SU-DHL-6 (cell line): ENCODE data around the gene NKX2-4.
"Not testable (repeated sequence)": the region's sequence is repeated elsewhere in the genome, so short reads cannot be mapped to it uniquely, and the experiment has no call there.

ENCODE experiments used
- H2AFZ ChIP-seq: fragments of 200-600 bp; sonication (generic); 2 replicates; pipeline ENCODE4 v1.6.1; 2014; ENCODE audit warnings: low read depth, mild to moderate bottlenecking, moderate library complexity, mixed read lengths, antibody characterized with exemption, low read length; ENCODE audit not compliant: severe bottlenecking
- H3F3A ChIP-seq: fragments of 200-600 bp; shearing (Covaris generic); 2 replicates; pipeline ENCODE4 v1.6.0; 2016; ENCODE audit warnings: antibody characterized with exemption, mild to moderate bottlenecking; ENCODE audit not compliant: insufficient read depth
- H3K27ac ChIP-seq: fragments of 200-600 bp; sonication (generic); 2 replicates; pipeline ENCODE4 v1.5.1; 2016; ENCODE audit warnings: low read depth, mild to moderate bottlenecking, low read length, moderate library complexity, mixed read lengths
- H3K27me3 ChIP-seq: fragments of 200-600 bp; sonication (generic), shearing (Covaris generic); 2 replicates; pipeline ENCODE4 v1.6.0; 2014; ENCODE audit warnings: mild to moderate bottlenecking, low read length
- H3K36me3 ChIP-seq: fragments of 200-600 bp; sonication (generic); 2 replicates; pipeline ENCODE4 v1.6.1; 2014; ENCODE audit warnings: mild to moderate bottlenecking, low read length, mixed read lengths
- H3K4me2 ChIP-seq: fragments of 300-600, 200-600 bp; shearing (Covaris generic), sonication (generic); 2 replicates; pipeline ENCODE4 v1.6.0; 2014; ENCODE audit warnings: low read length, low read depth, mild to moderate bottlenecking; ENCODE audit not compliant: poor library complexity, severe bottlenecking
- H3K4me3 ChIP-seq: fragments of 200-600 bp; sonication (generic); 2 replicates; pipeline ENCODE4 v1.5.1; 2014; ENCODE audit warnings: antibody characterized with exemption, low read length, mild to moderate bottlenecking, mixed read lengths; ENCODE audit not compliant: insufficient read depth, poor library complexity, severe bottlenecking
- H3K79me2 ChIP-seq: fragments of 200-600 bp; sonication (generic); 2 replicates; pipeline ENCODE4 v1.6.1; 2014; ENCODE audit warnings: mild to moderate bottlenecking, low read length, moderate library complexity; ENCODE audit not compliant: insufficient read depth
- H3K9ac ChIP-seq: fragments of 200-600 bp; sonication (generic); 2 replicates; pipeline ENCODE4 v1.7.0; 2014; ENCODE audit warnings: mild to moderate bottlenecking, low read length
- H3K9me2 ChIP-seq: fragments of 200-600 bp; sonication (generic); replicated peaks from 2 replicates; pipeline ENCODE4 v1.6.1; 2014; ENCODE audit warnings: low read length; ENCODE audit not compliant: insufficient read depth
- H3K9me3 ChIP-seq: fragments of 200-600 bp; sonication (generic); 2 replicates; pipeline ENCODE4 v1.6.1; 2014; ENCODE audit warnings: low read length, mixed read lengths; ENCODE audit not compliant: insufficient read depth
- H4K20me1 ChIP-seq: fragments of 200-600 bp; sonication (generic); 2 replicates; pipeline ENCODE4 v1.6.1; 2014; ENCODE audit warnings: low read depth, mild to moderate bottlenecking, antibody characterized with exemption, low read length, moderate library complexity, mixed read lengths
- CTCF ChIP-seq: fragments of 200-600 bp; sonication (generic); IDR thresholded peaks from one replicate; pipeline ENCODE4 v1.5.1; 2017; ENCODE audit warnings: antibody characterized with exemption, mild to moderate bottlenecking, low read length, moderate library complexity; ENCODE audit not compliant: insufficient read depth, poor library complexity, severe bottlenecking
- EZH2phosphoT487 ChIP-seq: fragments of 200-600 bp; sonication (generic), shearing (Covaris generic); conservative IDR thresholded peaks from 2 replicates; pipeline ENCODE4 v1.6.1; 2018; ENCODE audit warnings: mild to moderate bottlenecking, antibody characterized with exemption, low read length, moderate library complexity, mixed read lengths

NKX2-4 gene

DNA sequence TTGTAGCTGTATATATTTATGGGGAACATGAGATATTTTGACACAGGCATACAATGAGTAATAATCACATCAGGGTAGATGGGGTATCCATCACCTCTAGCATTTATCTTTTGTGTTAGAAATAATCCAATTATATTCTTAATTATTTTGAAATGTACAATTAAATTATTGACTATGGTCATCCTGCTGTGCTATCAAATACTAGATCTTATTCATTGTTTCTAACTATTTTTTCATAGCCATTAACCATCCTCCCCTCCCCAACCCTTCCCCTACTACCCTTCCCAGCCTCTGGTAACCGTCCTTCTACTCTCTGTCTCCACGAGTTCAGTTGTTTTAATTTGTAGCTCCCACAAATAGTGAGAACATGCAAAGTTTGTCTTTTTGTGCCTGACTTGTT lies 28.5 kb downstream of the NKX2-4 start:
- TF ChIP-seq EZH2phosphoT487 (no peak), CTCF (no peak)
- H2AFZ ChIP-seq, result no peak overlapping the region
- no peaks in the 10 kb centered on the region for H3K9me3 ChIP-seq
- no peaks in the 10 kb centered on the region for H3K9me2 ChIP-seq
- H3K27ac ChIP-seq, result no peak overlapping the region
- H3F3A ChIP-seq, result no peaks in the 10 kb centered on the region
- H3K36me3 ChIP-seq, result peaks cover 49% of the 10 kb centered on the region
- H3K9ac ChIP-seq, result no peak overlapping the region
- no peaks in the 10 kb centered on the region for H4K20me1 ChIP-seq
- H3K79me2 ChIP-seq, result no peaks in the 10 kb centered on the region; the same call in 1 of the 2 replicates
- H3K27me3 ChIP-seq, result no peaks in the 10 kb centered on the region
- H3K4me2 ChIP-seq, result no peak overlapping the region
- no peak overlapping the region for H3K4me3 ChIP-seq

- H2AFZ ChIP-seq, H3K27ac ChIP-seq, H3K79me2 ChIP-seq, H3K9me2 ChIP-seq, H3K27me3 ChIP-seq, H3K9me3 ChIP-seq, H4K20me1 ChIP-seq, H3K9ac ChIP-seq, H3K4me2 ChIP-seq, H3F3A ChIP-seq, H3K4me3 ChIP-seq: not testable (repeated sequence)
- H3K36me3 ChIP-seq, result peaks cover 41% of the 10 kb centered on the region
Measured at GRCh38 chr20:21366273-21366672, 31.1 kb downstream of the NKX2-4 start.

GRCh38 chr20:21365771-21366170 lies 31.6 kb downstream of the NKX2-4 start:
- Histone ChIP-seq H3K36me3 (peaks cover 41% of the 10 kb centered on the region), H3K79me2 (no peaks in the 10 kb centered on the region; the same call in 1 of the 2 replicates), H3K27me3 (no peaks in the 10 kb centered on the region), H3K27ac (no peak overlapping the region), H3K4me3 (no peak overlapping the region), H4K20me1 (no peaks in the 10 kb centered on the region), H3K9ac (no peak overlapping the region), H3F3A (no peaks in the 10 kb centered on the region), H3K4me2 (no peak overlapping the region), H2AFZ (no peak overlapping the region), H3K9me2 (no peaks in the 10 kb centered on the region), H3K9me3 (no peaks in the 10 kb centered on the region)
- TF ChIP-seq EZH2phosphoT487, result no peak

DNA sequence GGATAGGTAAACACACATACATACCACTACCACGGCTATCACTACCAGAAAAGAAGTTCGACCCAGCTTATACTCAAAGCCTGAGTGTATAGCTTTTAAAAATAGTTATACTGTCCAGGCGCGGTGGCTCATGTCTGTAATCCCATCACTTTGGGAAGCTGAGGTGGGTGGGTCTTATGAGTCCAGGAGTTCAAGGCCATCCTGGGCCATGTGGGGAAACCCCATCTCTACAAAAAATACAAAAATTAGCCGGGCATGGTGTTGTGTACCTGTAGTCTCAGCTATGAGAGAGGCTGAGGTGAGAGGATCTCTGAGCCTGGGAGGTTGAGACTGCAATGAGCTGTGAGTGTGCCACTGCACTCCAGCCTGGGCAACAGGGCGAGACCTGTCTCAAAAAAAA lies 32.9 kb downstream of the NKX2-4 start:
- Histone ChIP-seq H3K9me3 (no peaks in the 10 kb centered on the region), H3K4me2 (no peak overlapping the region), H3K9me2 (no peaks in the 10 kb centered on the region), H3K27me3 (no peaks in the 10 kb centered on the region), H3K27ac (no peak overlapping the region), H3K36me3 (peaks cover 32% of the 10 kb centered on the region), H3K4me3 (no peak overlapping the region), H3F3A (no peaks in the 10 kb centered on the region), H3K9ac (no peak overlapping the region), H3K79me2 (no peaks in the 10 kb centered on the region; the same call in 1 of the 2 replicates), H2AFZ (no peak overlapping the region), H4K20me1 (no peaks in the 10 kb centered on the region)
- TF ChIP-seq CTCF (no peak), EZH2phosphoT487 (no peak)
